Mesendoderm (in vitro differentiated cells): ENCODE data around the gene EP300.
A peak's percentile ranks its signal among the peaks of the same experiment; 100 is the strongest.
"Not testable (repeated sequence)": the region's sequence is repeated elsewhere in the genome, so short reads cannot be mapped to it uniquely, and the experiment has no call there.

Experiments
- DNase-seq: peaks from one replicate; pipeline ENCODE4 v3.0.0; 2013
- H2AK5ac ChIP-seq: 2 replicates; pipeline ENCODE4 v1.6.1; 2013; ENCODE audit warnings: low read length, inconsistent platforms
- H2BK120ac ChIP-seq: 2 replicates; pipeline ENCODE4 v1.6.1; 2013; ENCODE audit warnings: low read depth, mild to moderate bottlenecking, low read length, moderate library complexity, mixed read lengths
- H2BK15ac ChIP-seq: replicated peaks from 2 replicates; pipeline ENCODE4 v1.6.1; 2013; ENCODE audit warnings: low read depth, mild to moderate bottlenecking, moderate library complexity
- H2BK5ac ChIP-seq: 2 replicates; pipeline ENCODE4 v1.6.1; 2013; ENCODE audit warnings: low read length, inconsistent platforms
- H3K18ac ChIP-seq: 2 replicates; pipeline ENCODE4 v1.6.1; 2013; ENCODE audit warnings: mild to moderate bottlenecking, low read length, mixed read lengths
- H3K23ac ChIP-seq: one replicate; pipeline ENCODE4 v1.6.1; 2013; ENCODE audit warnings: low read length
- H3K27ac ChIP-seq: 2 replicates; pipeline ENCODE4 v1.5.1; 2013; ENCODE audit warnings: low read depth, mild to moderate bottlenecking, inconsistent platforms, low read length, moderate library complexity
- H3K27me3 ChIP-seq: 2 replicates; pipeline ENCODE4 v1.6.1; 2013; ENCODE audit warnings: low read length, control low read depth, mild to moderate bottlenecking, inconsistent platforms; ENCODE audit not compliant: insufficient read depth, poor library complexity
- H3K36me3 ChIP-seq: 2 replicates; pipeline ENCODE4 v1.6.1; 2013; ENCODE audit warnings: low read length, inconsistent platforms; ENCODE audit not compliant: control insufficient read depth, insufficient read depth
- H3K4ac ChIP-seq: one replicate; pipeline ENCODE4 v1.6.1; 2013; ENCODE audit warnings: low read depth, mild to moderate bottlenecking, low read length, moderate library complexity
- H3K4me1 ChIP-seq: 2 replicates; pipeline ENCODE4 v1.6.1; 2013; ENCODE audit warnings: low read depth, low read length, inconsistent platforms; ENCODE audit not compliant: control insufficient read depth
- H3K4me2 ChIP-seq: 2 replicates; pipeline ENCODE4 v1.6.1; 2013; ENCODE audit warnings: low read length
- H3K4me3 ChIP-seq: 2 replicates; pipeline ENCODE4 v1.5.1; 2013; ENCODE audit warnings: mild to moderate bottlenecking, low read length
- H3K56ac ChIP-seq: one replicate; pipeline ENCODE4 v1.6.1; 2013; ENCODE audit warnings: low read length
- H3K79me1 ChIP-seq: 2 replicates; pipeline ENCODE4 v1.6.1; 2013; ENCODE audit warnings: low read length, inconsistent platforms
- H3K79me2 ChIP-seq: 2 replicates; pipeline ENCODE4 v1.6.1; 2013; ENCODE audit warnings: mild to moderate bottlenecking, low read length; ENCODE audit not compliant: control insufficient read depth, insufficient read depth
- H3K9ac ChIP-seq: 2 replicates; pipeline ENCODE4 v1.6.1; 2013; ENCODE audit warnings: low read length, inconsistent platforms
- H4K5ac ChIP-seq: one replicate; pipeline ENCODE4 v1.6.1; 2013; ENCODE audit warnings: low read length
- H4K8ac ChIP-seq: one replicate; pipeline ENCODE4 v1.6.1; 2013; ENCODE audit warnings: low read depth, mild to moderate bottlenecking, control low read depth, low read length, moderate library complexity
- WGBS: extraction: QIAGEN DNeasy Blood & Tissue Kit; methylation state at CpG from one replicate; pipeline ENCODE4 v1.1.7; 2013; ENCODE audit warnings: low lambda C conversion rate, missing lambda C conversion rate; ENCODE audit not compliant: insufficient coverage; ENCODE audit errors: extremely low coverage; 5-methylcytosine and 5-hydroxymethylcytosine counted together

The EP300 gene

GRCh38 chr22:41048791-41049717 is 43.3 kb upstream of the EP300 start:
- Histone ChIP-seq H3K4ac (no peak overlapping the region), H3K4me2 (no peak overlapping the region), H3K27me3 (no peaks in the 10 kb centered on the region), H4K5ac (no peak overlapping the region), H4K8ac (no peak overlapping the region), H3K27ac (no peak overlapping the region), H2BK120ac (no peak overlapping the region), H3K4me1 (peaks cover 3% of the 10 kb centered on the region), H2BK15ac (no peak overlapping the region), H3K56ac (peak overlapping the region; percentile 9), H3K36me3 (no peaks in the 10 kb centered on the region), H3K4me3 (no peak overlapping the region), H3K23ac (no peak overlapping the region), H3K18ac (no peak overlapping the region), H3K79me2 (no peaks in the 10 kb centered on the region), H3K9ac (no peak overlapping the region), H3K79me1 (no peaks in the 10 kb centered on the region), H2BK5ac (no peak overlapping the region), H2AK5ac (no peak overlapping the region)
- WGBS, result no CpG with 5 or more reads among the region's 31 CpGs
- peak; percentile 85 for DNase-seq

GRCh38 chr22:41049795-41050194 is 42.6 kb upstream of the EP300 start:
- not testable (repeated sequence) for H3K79me2 ChIP-seq, H4K8ac ChIP-seq, H2BK120ac ChIP-seq, H3K36me3 ChIP-seq, H3K4me1 ChIP-seq, DNase-seq, H3K4me2 ChIP-seq, H3K4ac ChIP-seq, H3K27ac ChIP-seq, H2AK5ac ChIP-seq, H4K5ac ChIP-seq, H3K23ac ChIP-seq, H3K9ac ChIP-seq, H2BK5ac ChIP-seq, H3K27me3 ChIP-seq, H2BK15ac ChIP-seq, H3K4me3 ChIP-seq, H3K18ac ChIP-seq, H3K79me1 ChIP-seq
- peak overlapping the region; percentile 9 for H3K56ac ChIP-seq
- WGBS, result no CpG with 5 or more reads among the region's 4 CpGs

- no CpG with 5 or more reads among the region's 2 CpGs for WGBS
These were observed 41.5 kb upstream of the EP300 start for GRCh38 chr22:41050883-41051282.

GRCh38 chr22:41052661-41053490 is 39.5 kb upstream of the EP300 start:
- no peak overlapping the region for H2BK15ac ChIP-seq
- no peak overlapping the region for H3K23ac ChIP-seq
- H2AK5ac ChIP-seq, result no peak overlapping the region
- DNase-seq, result peak; percentile 16
- no peak overlapping the region for H3K27ac ChIP-seq
- WGBS, result no CpG with 5 or more reads among the region's 8 CpGs
- no peak overlapping the region for H3K4ac ChIP-seq
- H3K4me1 ChIP-seq, result peaks cover 3% of the 10 kb centered on the region
- H2BK120ac ChIP-seq, result no peak overlapping the region
- no peaks in the 10 kb centered on the region for H3K79me1 ChIP-seq
- H3K27me3 ChIP-seq, result no peaks in the 10 kb centered on the region
- H3K56ac ChIP-seq, result no peak overlapping the region
- no peak overlapping the region for H3K9ac ChIP-seq
- H3K79me2 ChIP-seq, result no peaks in the 10 kb centered on the region
- H3K4me3 ChIP-seq, result no peak overlapping the region
- H3K36me3 ChIP-seq, result no peaks in the 10 kb centered on the region
- no peak overlapping the region for H4K5ac ChIP-seq
- no peak overlapping the region for H2BK5ac ChIP-seq
- H3K4me2 ChIP-seq, result no peak overlapping the region
- no peak overlapping the region for H4K8ac ChIP-seq
- no peak overlapping the region for H3K18ac ChIP-seq

More at GRCh38 chr22:41050883-41051282, 41.5 kb upstream of the EP300 start:
- Histone ChIP-seq H3K27ac (no peak overlapping the region), H4K8ac (no peak overlapping the region), H3K79me1 (no peaks in the 10 kb centered on the region), H3K18ac (no peak overlapping the region), H2AK5ac (no peak overlapping the region), H3K4ac (no peak overlapping the region), H3K36me3 (no peaks in the 10 kb centered on the region), H3K9ac (no peak overlapping the region), H3K4me1 (peaks cover 3% of the 10 kb centered on the region), H3K4me2 (no peak overlapping the region), H2BK15ac (no peak overlapping the region), H2BK120ac (no peak overlapping the region), H3K56ac (no peak overlapping the region), H3K23ac (no peak overlapping the region), H2BK5ac (no peak overlapping the region), H3K79me2 (no peaks in the 10 kb centered on the region), H4K5ac (no peak overlapping the region), H3K4me3 (no peak overlapping the region), H3K27me3 (no peaks in the 10 kb centered on the region)
- DNase-seq, result no peak

- H2BK5ac ChIP-seq, result no peak overlapping the region
- H3K4ac ChIP-seq, result no peak overlapping the region
- no peak overlapping the region for H3K9ac ChIP-seq
- H3K4me1 ChIP-seq, result peaks cover 3% of the 10 kb centered on the region
- H4K5ac ChIP-seq, result no peak overlapping the region
- H2BK15ac ChIP-seq, result no peak overlapping the region
- no peaks in the 10 kb centered on the region for H3K36me3 ChIP-seq
- H3K27ac ChIP-seq, result no peak overlapping the region
- no peak for DNase-seq
- H2BK120ac ChIP-seq, result no peak overlapping the region
- H4K8ac ChIP-seq, result no peak overlapping the region
- no peak overlapping the region for H3K18ac ChIP-seq
- H3K79me2 ChIP-seq, result no peaks in the 10 kb centered on the region
- no peak overlapping the region for H3K4me2 ChIP-seq
- no peaks in the 10 kb centered on the region for H3K27me3 ChIP-seq
- H2AK5ac ChIP-seq, result no peak overlapping the region
- H3K79me1 ChIP-seq, result no peaks in the 10 kb centered on the region
- no peak overlapping the region for H3K56ac ChIP-seq
- H3K4me3 ChIP-seq, result no peak overlapping the region
- H3K23ac ChIP-seq, result no peak overlapping the region
These were observed 35.3 kb upstream of the EP300 start for GRCh38 chr22:41057076-41057475.
